Measurements from ENCODE around the gene AREL1. TPM values are rescaled to one million over a fixed set of nuclear protein-coding genes. Genes with fewer than 3 reads are reported as not detected.

Gene AREL1
- total and polyA plus RNA-seq, 8 donors: 7.6 to 20.9 (median 12.8) TPM

DNA sequence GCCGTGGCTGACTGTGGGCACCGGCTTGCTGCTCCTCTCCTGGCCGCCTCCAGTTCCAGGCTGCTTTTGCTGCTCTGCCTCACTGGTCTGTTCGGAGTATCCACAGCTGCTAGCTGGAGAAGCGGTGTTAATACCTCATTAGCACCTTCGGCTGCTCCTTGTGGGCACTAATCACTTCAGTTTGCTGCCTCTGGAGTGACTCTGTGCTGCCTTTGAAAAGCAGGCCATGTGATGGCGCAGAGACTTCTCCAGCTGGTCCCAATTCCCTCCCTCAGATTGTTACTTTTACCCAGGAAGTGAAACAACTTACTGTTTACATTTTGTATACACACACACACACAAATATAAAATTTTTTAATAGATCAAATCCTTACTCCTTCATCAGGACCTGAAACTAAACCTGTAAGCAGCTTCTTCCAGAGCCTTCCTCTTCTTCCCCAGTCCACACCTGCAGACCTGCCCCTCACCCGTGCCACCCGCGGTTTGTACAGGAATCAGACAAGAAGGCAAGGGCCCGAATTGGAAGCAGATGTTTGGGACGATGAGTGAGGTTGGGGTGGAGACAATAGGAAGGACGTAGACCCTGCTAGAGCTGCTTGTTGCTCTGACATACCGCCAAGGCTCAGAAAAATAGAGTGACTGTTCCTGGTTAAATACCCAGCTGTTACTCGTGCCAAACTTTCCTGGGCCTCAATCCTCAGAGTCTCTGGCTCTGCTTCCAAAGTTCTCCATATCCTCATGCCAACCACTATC, 59.3 kb downstream of the AREL1 start:
- Histone ChIP-seq H3K4me3 (no peak overlapping the region), H3K27me3 (no peaks in the 10 kb centered on the region), H3K36me3 (no peaks in the 10 kb centered on the region), H3K4me1 (no peaks in the 10 kb centered on the region), H3K9me3 (no peaks in the 10 kb centered on the region), H3K27ac (no peak overlapping the region)
- FAIRE-seq: no peak
- intact Hi-C loops (cut with DNase I): no loop called here
- TF ChIP-seq, protein P1, sequence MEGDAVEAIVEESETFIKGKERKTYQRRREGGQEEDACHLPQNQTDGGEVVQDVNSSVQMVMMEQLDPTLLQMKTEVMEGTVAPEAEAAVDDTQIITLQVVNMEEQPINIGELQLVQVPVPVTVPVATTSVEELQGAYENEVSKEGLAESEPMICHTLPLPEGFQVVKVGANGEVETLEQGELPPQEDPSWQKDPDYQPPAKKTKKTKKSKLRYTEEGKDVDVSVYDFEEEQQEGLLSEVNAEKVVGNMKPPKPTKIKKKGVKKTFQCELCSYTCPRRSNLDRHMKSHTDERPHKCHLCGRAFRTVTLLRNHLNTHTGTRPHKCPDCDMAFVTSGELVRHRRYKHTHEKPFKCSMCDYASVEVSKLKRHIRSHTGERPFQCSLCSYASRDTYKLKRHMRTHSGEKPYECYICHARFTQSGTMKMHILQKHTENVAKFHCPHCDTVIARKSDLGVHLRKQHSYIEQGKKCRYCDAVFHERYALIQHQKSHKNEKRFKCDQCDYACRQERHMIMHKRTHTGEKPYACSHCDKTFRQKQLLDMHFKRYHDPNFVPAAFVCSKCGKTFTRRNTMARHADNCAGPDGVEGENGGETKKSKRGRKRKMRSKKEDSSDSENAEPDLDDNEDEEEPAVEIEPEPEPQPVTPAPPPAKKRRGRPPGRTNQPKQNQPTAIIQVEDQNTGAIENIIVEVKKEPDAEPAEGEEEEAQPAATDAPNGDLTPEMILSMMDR (IDR thresholded peaks at IDR 0.05): no peak
- 82 to 83% methylated on average over 15 of the region's 15 CpGs for WGBS, 2 donors
- no peak for DNase-seq
- ATAC-seq: no peak

DNA sequence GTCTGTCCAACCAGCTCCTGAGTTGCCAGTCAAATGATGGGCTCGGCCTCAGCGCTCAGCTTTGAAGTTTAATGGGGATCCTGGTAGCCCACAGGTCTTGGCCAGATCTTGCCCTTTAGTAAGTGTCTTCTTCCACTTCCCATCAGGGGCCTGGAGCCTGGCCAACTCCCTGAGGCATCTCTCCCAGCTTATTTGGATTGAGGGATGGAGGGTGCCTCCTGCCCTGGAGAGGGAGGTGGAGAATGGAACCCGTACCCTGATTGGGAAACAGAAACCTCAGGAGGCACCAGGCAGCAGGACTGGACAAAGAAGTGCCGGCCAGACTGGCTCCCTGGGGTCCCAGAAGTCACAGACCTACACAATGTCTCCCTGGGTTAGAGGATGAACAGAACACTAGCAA, 60.3 kb downstream of the AREL1 start:
- FAIRE-seq (no peak), DNase-seq (no peak), ATAC-seq (no peak)
- Histone ChIP-seq H3K9me3 (no peaks in the 10 kb centered on the region), H3K4me3 (no peak overlapping the region), H3K36me3 (no peaks in the 10 kb centered on the region), H3K4me1 (peaks cover 0 to 6% (median 0%) of the 10 kb centered on the region in 3 donors), H3K27me3 (no peaks in the 10 kb centered on the region), H3K27ac (no peak overlapping the region)
- intact Hi-C loops (cut with DNase I): no loop called here
- 89% methylated on average over 4 of the region's 4 CpGs for WGBS, 2 donors
- TF ChIP-seq, protein P1 (IDR thresholded peaks at IDR 0.05): no peak

DNA sequence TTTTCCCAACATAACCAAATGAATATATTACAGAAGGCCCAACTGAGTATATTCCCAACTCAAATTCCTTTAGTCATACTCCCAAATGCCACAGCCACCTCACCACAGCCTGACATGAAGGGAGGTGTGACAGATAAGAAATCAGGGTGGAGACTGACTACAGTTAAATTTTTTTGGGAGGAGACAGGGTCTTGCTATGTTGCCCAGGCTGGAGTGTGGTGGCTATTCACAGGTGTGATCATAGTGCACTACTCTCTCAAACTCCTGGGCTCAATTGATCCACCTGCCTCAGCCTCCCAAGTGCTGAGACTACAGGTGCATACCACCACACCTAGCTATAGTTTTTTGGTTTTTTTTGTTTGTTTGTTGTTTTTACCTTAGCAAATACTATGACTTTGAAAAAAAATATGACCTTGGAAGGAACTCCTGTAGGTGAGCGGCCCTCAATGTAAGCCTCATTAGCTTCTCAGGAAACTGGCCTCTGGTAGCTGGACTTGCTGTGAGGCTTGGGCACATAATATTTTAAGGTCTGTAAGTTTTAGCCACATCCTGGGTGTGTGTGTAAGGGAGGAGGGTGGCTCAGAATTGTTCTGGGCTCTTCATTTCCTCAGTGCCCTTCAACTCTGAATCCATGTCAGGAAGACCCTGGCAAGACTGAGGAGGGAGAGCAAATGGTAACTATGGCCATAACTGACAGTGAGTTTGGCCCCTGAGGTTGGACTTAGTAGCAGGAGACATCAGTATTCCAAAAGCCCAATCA, 61.8 kb downstream of the AREL1 start:
- DNase-seq (no peak), FAIRE-seq (no peak), ATAC-seq (no peak)
- Histone ChIP-seq H3K27ac (no peak overlapping the region), H3K36me3 (no peaks in the 10 kb centered on the region), H3K9me3 (no peaks in the 10 kb centered on the region), H3K4me1 (peaks cover 0 to 6% (median 0%) of the 10 kb centered on the region in 3 donors), H3K27me3 (no peaks in the 10 kb centered on the region), H3K4me3 (no peak overlapping the region)
- TF ChIP-seq, protein P1 (IDR thresholded peaks at IDR 0.05): no peak
- WGBS, 2 donors: 92 to 96% methylated on average over 1 of the region's 1 CpG
- intact Hi-C loops (cut with DNase I): no loop called here

DNA sequence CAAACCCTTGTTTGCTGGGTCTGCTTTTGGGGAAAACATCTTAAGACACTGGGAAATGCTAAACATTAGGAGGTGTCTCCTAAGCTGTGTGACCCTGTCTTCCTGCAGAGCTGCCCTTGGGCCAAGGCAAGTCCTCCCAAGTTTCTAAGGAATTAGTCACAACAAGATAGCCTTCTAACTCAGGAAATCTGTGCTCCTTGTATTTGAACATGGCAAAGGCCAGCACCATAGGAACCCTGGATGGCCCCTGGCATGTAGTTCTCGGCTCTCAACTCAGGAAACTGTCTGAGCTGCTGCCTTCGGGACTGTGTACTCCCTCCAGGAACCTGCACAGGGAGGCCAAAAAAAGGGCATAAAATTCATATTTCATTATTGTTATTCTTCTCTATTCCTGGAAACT, 63.2 kb downstream of the AREL1 start:
- DNase-seq: no peak
- no peak overlapping the region for H3K4me3 ChIP-seq
- intact Hi-C loops (cut with DNase I): no loop called here
- WGBS, 2 donors: 88 to 94% methylated on average over 2 of the region's 2 CpGs
- TF ChIP-seq, protein P1 (IDR thresholded peaks at IDR 0.05): no peak
- peaks cover 0 to 6% (median 0%) of the 10 kb centered on the region in 3 donors for H3K4me1 ChIP-seq
- ATAC-seq: no peak
- FAIRE-seq: no peak
- H3K9me3 ChIP-seq: no peaks in the 10 kb centered on the region
- no peak overlapping the region for H3K27ac ChIP-seq
- no peaks in the 10 kb centered on the region for H3K27me3 ChIP-seq
- H3K36me3 ChIP-seq: no peaks in the 10 kb centered on the region

DNA sequence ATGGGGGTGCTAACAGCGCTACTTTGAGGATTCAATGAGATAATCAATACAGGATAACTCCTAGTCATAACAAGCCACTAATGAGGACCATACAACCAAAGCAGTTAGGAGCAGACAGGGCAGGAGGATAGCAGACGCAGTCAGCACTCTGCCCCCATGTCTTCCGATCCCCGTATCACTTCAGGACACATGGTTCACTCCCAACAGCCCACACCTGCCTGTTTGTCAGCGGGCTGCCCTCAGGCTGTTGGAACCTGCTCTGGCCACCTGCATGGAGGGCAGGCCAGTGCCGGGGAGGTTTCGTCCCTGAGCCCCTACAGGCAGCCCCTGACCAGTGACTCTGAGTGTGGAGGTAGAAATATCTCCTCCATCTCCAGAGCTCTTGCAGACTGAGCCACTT, 63.7 kb downstream of the AREL1 start:
- DNase-seq: no peak
- ATAC-seq: no peak
- TF ChIP-seq, protein P1 (IDR thresholded peaks at IDR 0.05): no peak
- Histone ChIP-seq H3K27me3 (no peaks in the 10 kb centered on the region), H3K4me3 (no peak overlapping the region), H3K36me3 (no peaks in the 10 kb centered on the region), H3K4me1 (peaks cover 0 to 6% (median 0%) of the 10 kb centered on the region in 3 donors), H3K9me3 (no peaks in the 10 kb centered on the region), H3K27ac (no peak overlapping the region)
- no peak for FAIRE-seq
- 75 to 80% methylated on average over 7 of the region's 7 CpGs for WGBS, 2 donors
- intact Hi-C loops (cut with DNase I): no loop called here

All from pancreas (tissue), 10 donors.